SK-N-SH treated with all-trans-retinoic acid at 6 μM for 48 hours (cell line): ENCODE results near the gene TLCD5.

Experiments used
- ARNTL ChIP-seq: fragments of 450-650 bp; formaldehyde crosslinking; IDR thresholded peaks from 2 replicates; pipeline ENCODE4 v1.5.0; 2020; ENCODE audit warnings: low read depth, mild to moderate bottlenecking, moderate library complexity, borderline replicate concordance
- ISL1 ChIP-seq: fragments of 250-450 bp; sonication (Bioruptor Pico); IDR thresholded peaks from 2 replicates; pipeline ENCODE4 v2.1.2; 2022; ENCODE audit warnings: mild to moderate bottlenecking, moderate library complexity
- PPARA ChIP-seq: fragments of 250-450 bp; sonication (Bioruptor Pico); IDR thresholded peaks from 2 replicates; pipeline ENCODE4 v1.5.0; 2020; ENCODE audit warnings: mild to moderate bottlenecking, borderline replicate concordance
- RARB ChIP-seq: fragments of 250-450 bp; sonication (Bioruptor Pico); IDR thresholded peaks from 2 replicates; pipeline ENCODE4 v1.8.0; 2021; ENCODE audit warnings: mild to moderate bottlenecking, moderate library complexity
- TCF4 ChIP-seq: fragments of 250-450 bp; sonication (Bioruptor Pico); IDR thresholded peaks from 2 replicates; pipeline ENCODE4 v1.8.0; 2021; ENCODE audit warnings: mild to moderate bottlenecking, moderate library complexity, borderline replicate concordance
- TOX ChIP-seq: fragments of 250-450 bp; sonication (Bioruptor Pico); IDR thresholded peaks from 2 replicates; pipeline ENCODE4 v1.8.0; 2021; ENCODE audit warnings: mild to moderate bottlenecking, moderate library complexity, borderline replicate concordance
- ZC3H10 ChIP-seq: fragments of 250-450 bp; sonication (Bioruptor Pico); IDR thresholded peaks from 2 replicates; pipeline ENCODE4 v1.5.1; 2021; ENCODE audit warnings: mild to moderate bottlenecking, moderate library complexity
- ZFP3 ChIP-seq: fragments of 250-450 bp; sonication (Bioruptor Pico); IDR thresholded peaks from 2 replicates; pipeline ENCODE4 v1.5.0; 2020; ENCODE audit warnings: mild to moderate bottlenecking, moderate library complexity
- ZFP30 ChIP-seq: fragments of 450-650 bp; formaldehyde crosslinking; IDR thresholded peaks from 2 replicates; pipeline ENCODE4 v1.5.0; 2022; ENCODE audit warnings: mild to moderate bottlenecking, moderate library complexity
- TF ChIP-seq, protein P1 (sequence below): fragments of 250-450 bp; sonication (Bioruptor Pico); IDR thresholded peaks from 2 replicates; pipeline ENCODE4 v1.8.0; 2020; ENCODE audit warnings: mild to moderate bottlenecking, moderate library complexity, borderline replicate concordance
- TF ChIP-seq, protein P2 (sequence below): fragments of 250-450 bp; sonication (Bioruptor Pico); IDR thresholded peaks from 2 replicates; pipeline ENCODE4 v1.5.1; 2021; ENCODE audit warnings: mild to moderate bottlenecking, moderate library complexity

- TF ChIP-seq ZFP30 (CRISPR knock-in tag) = no peak
- TF ChIP-seq PPARA = no peak
- TF ChIP-seq TOX (CRISPR knock-in tag) = no peak
- no peak for TF ChIP-seq RARB
- TF ChIP-seq ARNTL (CRISPR knock-in tag) = no peak
- no peak for TF ChIP-seq TCF4
- TF ChIP-seq, protein P1, sequence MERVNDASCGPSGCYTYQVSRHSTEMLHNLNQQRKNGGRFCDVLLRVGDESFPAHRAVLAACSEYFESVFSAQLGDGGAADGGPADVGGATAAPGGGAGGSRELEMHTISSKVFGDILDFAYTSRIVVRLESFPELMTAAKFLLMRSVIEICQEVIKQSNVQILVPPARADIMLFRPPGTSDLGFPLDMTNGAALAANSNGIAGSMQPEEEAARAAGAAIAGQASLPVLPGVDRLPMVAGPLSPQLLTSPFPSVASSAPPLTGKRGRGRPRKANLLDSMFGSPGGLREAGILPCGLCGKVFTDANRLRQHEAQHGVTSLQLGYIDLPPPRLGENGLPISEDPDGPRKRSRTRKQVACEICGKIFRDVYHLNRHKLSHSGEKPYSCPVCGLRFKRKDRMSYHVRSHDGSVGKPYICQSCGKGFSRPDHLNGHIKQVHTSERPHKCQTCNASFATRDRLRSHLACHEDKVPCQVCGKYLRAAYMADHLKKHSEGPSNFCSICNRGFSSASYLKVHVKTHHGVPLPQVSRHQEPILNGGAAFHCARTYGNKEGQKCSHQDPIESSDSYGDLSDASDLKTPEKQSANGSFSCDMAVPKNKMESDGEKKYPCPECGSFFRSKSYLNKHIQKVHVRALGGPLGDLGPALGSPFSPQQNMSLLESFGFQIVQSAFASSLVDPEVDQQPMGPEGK (CRISPR knock-in tag) = no peak
- no peak for TF ChIP-seq ZC3H10 (CRISPR knock-in tag)
- no peak for TF ChIP-seq ISL1 (CRISPR knock-in tag)
- TF ChIP-seq, protein P2, sequence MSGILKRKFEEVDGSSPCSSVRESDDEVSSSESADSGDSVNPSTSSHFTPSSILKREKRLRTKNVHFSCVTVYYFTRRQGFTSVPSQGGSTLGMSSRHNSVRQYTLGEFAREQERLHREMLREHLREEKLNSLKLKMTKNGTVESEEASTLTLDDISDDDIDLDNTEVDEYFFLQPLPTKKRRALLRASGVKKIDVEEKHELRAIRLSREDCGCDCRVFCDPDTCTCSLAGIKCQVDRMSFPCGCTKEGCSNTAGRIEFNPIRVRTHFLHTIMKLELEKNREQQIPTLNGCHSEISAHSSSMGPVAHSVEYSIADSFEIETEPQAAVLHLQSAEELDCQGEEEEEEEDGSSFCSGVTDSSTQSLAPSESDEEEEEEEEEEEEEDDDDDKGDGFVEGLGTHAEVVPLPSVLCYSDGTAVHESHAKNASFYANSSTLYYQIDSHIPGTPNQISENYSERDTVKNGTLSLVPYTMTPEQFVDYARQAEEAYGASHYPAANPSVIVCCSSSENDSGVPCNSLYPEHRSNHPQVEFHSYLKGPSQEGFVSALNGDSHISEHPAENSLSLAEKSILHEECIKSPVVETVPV (CRISPR knock-in tag) = no peak
- no peak for TF ChIP-seq ZFP3 (CRISPR knock-in tag)
Observed at GRCh38 chr11:120279502-120279901, 45.6 kb upstream of the TLCD5 start.
